HCT116 (cell line): ENCODE measurements around the gene ASB1. TPM values are rescaled to one million over a fixed set of nuclear protein-coding genes. Genes with fewer than 3 reads are reported as not detected.

Source experiments
- ATAC-seq: fragments of 200-7000 bp; cut with Tn5 transposase; 2 replicates; pipeline ENCODE4 v1.9.1; 2020; ENCODE audit warnings: mild to moderate bottlenecking, moderate library complexity
- BruUV-seq: library from RNA; stranded (reverse); fragments of 400-500 nt; replicated peaks from 2 replicates; lab custom pipeline; 2021; lab: Mats Ljungman, UMichigan
- CTCF ChIA-PET: fragments of 300-600 bp; sonication (Branson Sonifier 250); formaldehyde crosslinking; loops from one replicate; lab custom pipeline; 2021; ENCODE audit warnings: antibody characterized with exemption; lab: Charles Lee
- POLR2A ChIA-PET: fragments of 300-600, 350-600 bp; sonication (Branson Sonifier 250); formaldehyde crosslinking; loops from one replicate; lab custom pipeline; 2021; ENCODE audit warnings: antibody characterized with exemption; lab: Charles Lee
- RAD21 ChIA-PET, 2 experiments: fragments of 300-600 bp; sonication (Branson Sonifier 250); formaldehyde crosslinking; loops; one replicate each; lab custom pipeline; 2023; ENCODE audit warnings: low total read pairs in 2 of 2; ENCODE audit not compliant: uncharacterized antibody in 2 of 2, unreplicated experiment in 2 of 2, low non-redundant PET in 1 of 2; lab: Charles Lee
- DNase-seq: peaks from one replicate; pipeline ENCODE4 v3.0.0-alpha.2; 2010; ENCODE audit warnings: low read depth, low spot score
- H2AFZ ChIP-seq: fragments of 200-600 bp; shearing (Covaris generic), sonication (generic); 2 replicates; pipeline ENCODE4 v1.6.1; 2017; ENCODE audit warnings: low read depth, mixed run types, mixed read lengths, antibody characterized with exemption, low read length; ENCODE audit not compliant: poor library complexity, severe bottlenecking
- H3K27ac ChIP-seq: 2 replicates; pipeline ENCODE4 v1.5.1; 2012; ENCODE audit warnings: low read depth, low read length
- H3K27me3 ChIP-seq: fragments of 200-600 bp; sonication (generic); 2 replicates; pipeline ENCODE4 v1.6.1; 2016; ENCODE audit warnings: mixed run types, low read length, mixed read lengths; ENCODE audit not compliant: insufficient read depth
- H3K36me3 ChIP-seq, 2 experiments: fragments of 200-500 bp in 1 of 2; fragments of 200-600 bp in 1 of 2; sonication (Bioruptor generic) in 1 of 2; sonication (generic) in 1 of 2; 2 replicates each; pipeline versions ENCODE4 v1.5.1 to v1.6.1; 2014 to 2016; ENCODE audit warnings: low read length in 2 of 2, inconsistent platforms in 1 of 2, mixed read lengths in 1 of 2, mixed run types in 1 of 2; ENCODE audit not compliant: insufficient read depth in 2 of 2, control insufficient read depth in 1 of 2
- H3K4me1 ChIP-seq, 2 experiments: fragments of 200-600 bp in 1 of 2; sonication (generic) in 1 of 2; 2 replicates each; pipeline versions ENCODE4 v1.5.1 to v1.6.1; 2012 to 2017; ENCODE audit warnings: low read length in 2 of 2, inconsistent platforms in 1 of 2, mild to moderate bottlenecking in 1 of 2, mixed read lengths in 1 of 2, mixed run types in 1 of 2, moderate library complexity in 1 of 2; ENCODE audit not compliant: insufficient read depth in 2 of 2, control insufficient read depth in 1 of 2
- H3K4me2 ChIP-seq: fragments of 200-600 bp; sonication (generic); 2 replicates; pipeline ENCODE4 v1.6.1; 2017; ENCODE audit warnings: mixed run types, low read length, mixed read lengths
- H3K4me3 ChIP-seq, 2 experiments: fragments of 200-600 bp in 1 of 2; sonication (generic) in 1 of 2; replicated peaks in 1 of 2; 2 replicates each; pipeline ENCODE4 v1.5.1; 2011 to 2016; ENCODE audit warnings: low read length in 2 of 2, control low read depth in 1 of 2, low read depth in 1 of 2, mild to moderate bottlenecking in 1 of 2, mixed read lengths in 1 of 2, mixed run types in 1 of 2
- H3K79me2 ChIP-seq: fragments of 200-600 bp; sonication (generic); 2 replicates; pipeline ENCODE4 v1.6.1; 2017; ENCODE audit warnings: mild to moderate bottlenecking, mixed run types, low read length, moderate library complexity, mixed read lengths; ENCODE audit not compliant: insufficient read depth
- H3K9ac ChIP-seq: fragments of 200-600 bp; sonication (generic); 2 replicates; pipeline ENCODE4 v1.6.1; 2016; ENCODE audit warnings: low read length, mixed read lengths
- H3K9me2 ChIP-seq: fragments of 200-600 bp; sonication (generic), shearing (Covaris generic); 2 replicates; pipeline ENCODE4 v1.6.1; 2017; ENCODE audit warnings: mixed run types, mild to moderate bottlenecking, moderate library complexity; ENCODE audit not compliant: insufficient read depth
- H3K9me3 ChIP-seq, 2 experiments: fragments of 200-500 bp in 1 of 2; fragments of 200-600 bp in 1 of 2; sonication (Bioruptor generic) in 1 of 2; sonication (generic) in 1 of 2; 2 replicates each; pipeline ENCODE4 v1.6.1; 2014 to 2017; ENCODE audit warnings: low read length in 2 of 2, mixed read lengths in 2 of 2, inconsistent platforms in 1 of 2, low read depth in 1 of 2, mild to moderate bottlenecking in 1 of 2, mixed run types in 1 of 2, moderate library complexity in 1 of 2; ENCODE audit not compliant: control insufficient read depth in 1 of 2, insufficient read depth in 1 of 2
- H4K20me1 ChIP-seq: fragments of 200-600 bp; sonication (generic), shearing (Covaris generic); 2 replicates; pipeline ENCODE4 v1.6.1; 2017; ENCODE audit warnings: mixed run types, mild to moderate bottlenecking, moderate library complexity; ENCODE audit not compliant: insufficient read depth
- CBX3 ChIP-seq: IDR thresholded peaks from 2 replicates; pipeline ENCODE4 v1.6.1; 2012; ENCODE audit warnings: low read depth
- EZH2 ChIP-seq: fragments of 200-600 bp; sonication (generic); IDR thresholded peaks from 2 replicates; pipeline ENCODE4 v1.6.1; 2017; ENCODE audit warnings: antibody characterized with exemption, mixed run types
- JUND ChIP-seq: IDR thresholded peaks from 2 replicates; pipeline ENCODE4 v1.6.1; 2012
- POLR2AphosphoS5 ChIP-seq: IDR thresholded peaks from 2 replicates; pipeline ENCODE4 v1.6.1; 2011; ENCODE audit warnings: mild to moderate bottlenecking, low read depth, low read length, moderate library complexity
- ZFX ChIP-seq: fragments of 450-650 bp; IDR thresholded peaks from 2 replicates; pipeline ENCODE4 v1.6.1; 2017
- ZNF274 ChIP-seq: fragments of 200-500 bp; sonication (Bioruptor generic); IDR thresholded peaks from 2 replicates; pipeline ENCODE4 v1.6.1; 2014; ENCODE audit warnings: mild to moderate bottlenecking, low read depth, low read length, inconsistent platforms
- intact Hi-C: fragments of 100-400 bp; cut with micrococcal nuclease; formaldehyde crosslinking; loops from 2 replicates; pipeline ENCODE4 v1.10.0; 2022
- total RNA-seq: library from RNA; stranded (reverse); gene quantifications from one replicate; pipeline ENCODE4 v1.2.1, GENCODE V29; 2021; ENCODE audit not compliant: unreplicated experiment
- TF ChIP-seq, protein P1 (sequence below): IDR thresholded peaks from 2 replicates; pipeline ENCODE4 v1.6.1; 2012
- TF ChIP-seq, protein P2 (sequence below): IDR thresholded peaks from 2 replicates; pipeline ENCODE4 v1.6.1; 2012
- TF ChIP-seq, protein P3 (sequence below): IDR thresholded peaks from 2 replicates; pipeline ENCODE4 v1.6.1; 2011; ENCODE audit warnings: mild to moderate bottlenecking, low read length, moderate library complexity; ENCODE audit not compliant: insufficient replicate concordance; ENCODE audit errors: extremely low read depth

Gene ASB1
- total RNA-seq, 1 experiment from 2014 or later, result 43.1 TPM

DNA sequence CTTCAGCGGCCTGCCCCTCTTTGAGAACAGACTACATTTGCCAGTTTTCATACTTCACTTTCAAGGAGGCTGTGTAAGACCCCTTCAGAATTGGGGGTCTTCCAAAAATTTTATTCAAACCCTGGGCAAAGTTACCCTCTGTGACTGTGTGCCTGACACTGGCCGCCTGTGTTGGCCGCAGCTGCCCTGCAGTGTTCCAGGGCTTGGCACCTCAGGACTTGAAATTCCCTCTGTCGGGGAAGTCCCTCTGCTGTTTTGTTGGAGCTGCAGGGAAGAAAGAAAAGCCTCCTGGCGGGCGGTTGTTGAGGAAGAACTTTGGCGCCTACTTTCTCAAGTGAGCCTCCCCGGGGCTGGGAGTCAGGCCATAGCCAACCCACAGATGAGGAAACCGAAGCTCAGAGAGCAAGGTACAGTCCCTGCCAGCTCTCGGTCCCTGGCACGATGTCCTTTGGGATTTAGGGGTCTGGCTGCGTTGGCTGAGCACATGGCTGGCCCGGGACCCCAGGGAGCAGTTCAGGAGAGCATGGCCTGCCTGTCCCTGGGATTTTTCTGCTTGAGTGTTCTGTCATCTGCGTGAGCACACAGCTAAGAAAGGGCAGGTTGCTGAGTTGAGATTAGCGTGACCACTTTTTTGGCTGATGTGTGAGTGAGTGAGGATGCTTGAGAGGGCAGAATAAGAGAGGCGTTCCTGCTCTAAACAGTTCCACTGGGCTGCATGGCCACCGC lies 17.9 kb upstream of the ASB1 start:
- no peaks in the 10 kb centered on the region for H3K9me2 ChIP-seq
- RAD21 ChIA-PET, result no interaction called here

More for the DNA sequence above, 17.9 kb upstream of the ASB1 start:
- Histone ChIP-seq H3K27ac (no peak overlapping the region), H3K4me1 (no peaks in the 10 kb centered on the region), H2AFZ (no peak overlapping the region), H3K36me3 (no peaks in the 10 kb centered on the region), H4K20me1 (no peaks in the 10 kb centered on the region), H3K4me2 (no peak overlapping the region), H3K9me3 (no peaks in the 10 kb centered on the region), H3K79me2 (no peaks in the 10 kb centered on the region), H3K9ac (no peak overlapping the region), H3K4me3 (no peak overlapping the region), H3K27me3 (no peaks in the 10 kb centered on the region)
- POLR2A ChIA-PET, result no interaction called here
- no TSS peak for BruUV-seq
- ATAC-seq (no peak), DNase-seq (no peak)
- TF ChIP-seq EZH2 (no peak), CBX3 (no peak), JUND (no peak), ZNF274 (no peak), POLR2AphosphoS5 (no peak), ZFX (no peak)
- TF ChIP-seq, protein P1, sequence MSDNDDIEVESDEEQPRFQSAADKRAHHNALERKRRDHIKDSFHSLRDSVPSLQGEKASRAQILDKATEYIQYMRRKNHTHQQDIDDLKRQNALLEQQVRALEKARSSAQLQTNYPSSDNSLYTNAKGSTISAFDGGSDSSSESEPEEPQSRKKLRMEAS, result no peak
- TF ChIP-seq, protein P2, sequence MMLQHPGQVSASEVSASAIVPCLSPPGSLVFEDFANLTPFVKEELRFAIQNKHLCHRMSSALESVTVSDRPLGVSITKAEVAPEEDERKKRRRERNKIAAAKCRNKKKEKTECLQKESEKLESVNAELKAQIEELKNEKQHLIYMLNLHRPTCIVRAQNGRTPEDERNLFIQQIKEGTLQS, result no peak
- TF ChIP-seq, protein P3, sequence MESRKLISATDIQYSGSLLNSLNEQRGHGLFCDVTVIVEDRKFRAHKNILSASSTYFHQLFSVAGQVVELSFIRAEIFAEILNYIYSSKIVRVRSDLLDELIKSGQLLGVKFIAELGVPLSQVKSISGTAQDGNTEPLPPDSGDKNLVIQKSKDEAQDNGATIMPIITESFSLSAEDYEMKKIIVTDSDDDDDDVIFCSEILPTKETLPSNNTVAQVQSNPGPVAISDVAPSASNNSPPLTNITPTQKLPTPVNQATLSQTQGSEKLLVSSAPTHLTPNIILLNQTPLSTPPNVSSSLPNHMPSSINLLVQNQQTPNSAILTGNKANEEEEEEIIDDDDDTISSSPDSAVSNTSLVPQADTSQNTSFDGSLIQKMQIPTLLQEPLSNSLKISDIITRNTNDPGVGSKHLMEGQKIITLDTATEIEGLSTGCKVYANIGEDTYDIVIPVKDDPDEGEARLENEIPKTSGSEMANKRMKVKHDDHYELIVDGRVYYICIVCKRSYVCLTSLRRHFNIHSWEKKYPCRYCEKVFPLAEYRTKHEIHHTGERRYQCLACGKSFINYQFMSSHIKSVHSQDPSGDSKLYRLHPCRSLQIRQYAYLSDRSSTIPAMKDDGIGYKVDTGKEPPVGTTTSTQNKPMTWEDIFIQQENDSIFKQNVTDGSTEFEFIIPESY, result no peak
- intact Hi-C loops, result no loop called here
- CTCF ChIA-PET, result no interaction called here
